Upper lobe of left lung (tissue), 6 donors: Measurements from ENCODE around the gene SPATS1. TPM values are rescaled to one million over a fixed set of nuclear protein-coding genes. Genes with fewer than 3 reads are reported as not detected.
"Not testable (repeated sequence)": the region's sequence is repeated elsewhere in the genome, so short reads cannot be mapped to it uniquely, and the experiment has no call there.

Source experiments
- ATAC-seq, 2 donors: fragments of 200-7000 bp; cut with Tn5 transposase; one replicate each; pipeline ENCODE4 v1.9.1; 2022; ENCODE audit warnings: mild to moderate bottlenecking in 2 of 2, moderate library complexity in 2 of 2; ENCODE audit not compliant: low FRiP score in 2 of 2
- DNase-seq, 2 donors: peaks; one replicate each; pipeline ENCODE4 v3.0.0-alpha.2; 2019 to 2020
- H3K27ac ChIP-seq, 4 donors: fragments of 200-600 bp; sonication (generic); one replicate each; pipeline ENCODE4 v1.5.1; 2016 to 2019
- H3K27me3 ChIP-seq, 4 donors: fragments of 200-600 bp; sonication (generic); one replicate each; pipeline ENCODE4 v1.5.1; 2017 to 2019
- H3K36me3 ChIP-seq, 4 donors: fragments of 200-600 bp; sonication (generic); one replicate each; pipeline ENCODE4 v1.5.1; 2016 to 2019
- H3K4me1 ChIP-seq, 4 donors: fragments of 200-600 bp; sonication (generic); one replicate each; pipeline ENCODE4 v1.5.1; 2018 to 2019
- H3K4me3 ChIP-seq, 4 donors: fragments of 200-600 bp; sonication (generic); one replicate each; pipeline ENCODE4 v1.5.1; 2017 to 2019; ENCODE audit warnings: mild to moderate bottlenecking in 2 of 4, moderate library complexity in 1 of 4
- H3K9me3 ChIP-seq, 4 donors: fragments of 200-600 bp; sonication (generic); one replicate each; pipeline ENCODE4 v1.5.1; 2018 to 2019
- CTCF ChIP-seq, 6 experiments: fragments of 450-650 bp in 4 of 6; fragments of 200-600 bp in 2 of 6; sonication (generic) in 2 of 6; IDR thresholded peaks; one replicate each; pipeline ENCODE4 v1.5.1; 2016 to 2019; ENCODE audit warnings: antibody characterized with exemption in 6 of 6
- EP300 ChIP-seq, 4 donors: sonication (generic); formaldehyde crosslinking; IDR thresholded peaks; one replicate each; pipeline ENCODE4 v1.5.1; 2017; ENCODE audit warnings: antibody characterized with exemption in 4 of 4, control low read depth in 2 of 4
- POLR2A ChIP-seq, 4 donors: fragments of 450-650 bp; IDR thresholded peaks; one replicate each; pipeline ENCODE4 v1.5.1; 2016 to 2017; ENCODE audit warnings: antibody characterized with exemption in 4 of 4, mild to moderate bottlenecking in 2 of 4
- POLR2AphosphoS5 ChIP-seq, 2 donors: sonication (generic); formaldehyde crosslinking; IDR thresholded peaks; one replicate each; pipeline ENCODE4 v1.5.1; 2017; ENCODE audit warnings: antibody characterized with exemption in 2 of 2
- WGBS, 2 donors: methylation state at CpG; one replicate each; pipeline ENCODE4 v1.1.5; 2017 to 2018; 5-methylcytosine and 5-hydroxymethylcytosine counted together
- total RNA-seq, 6 donors: library from RNA; depleted of rRNA in 4 of 6; stranded (reverse); fragments of >200 nt in 4 of 6; gene quantifications; one replicate each; pipeline versions ENCODE4 v1.1.0 to v1.2.1, GENCODE V29; 2016 to 2021
- donor health status: DM: no; HTN: no; CAD: no; lungs with moderate emphysema.
- donor health status: DM: no; HTN: yes; CAD: no; lungs with severe emphysema.

SPATS1 gene
- total RNA-seq, 6 donors from 2014 or later, result 0.91 to 2.2 (median 1.6) TPM; not detected in 3

DNA sequence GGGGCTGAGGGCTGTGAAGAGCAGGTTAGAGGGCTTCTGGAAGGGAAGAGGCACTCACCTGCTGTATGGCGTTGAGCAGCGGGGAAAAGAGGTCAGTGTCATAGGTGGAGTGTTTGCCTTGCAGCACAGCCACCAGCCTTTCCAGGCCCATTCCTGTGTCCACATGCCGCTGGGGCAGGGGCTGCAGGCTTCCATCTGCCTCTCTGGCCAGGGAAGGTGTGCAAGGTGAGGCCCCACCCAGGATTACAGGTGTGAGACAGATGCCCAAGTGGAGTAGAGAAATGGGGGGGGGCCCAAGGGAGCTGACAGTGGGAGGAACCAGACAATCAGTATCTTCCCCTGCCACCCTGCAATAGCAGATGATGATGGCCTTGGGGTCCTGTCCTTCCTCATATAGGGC lies 32.2 kb upstream of the SPATS1 start:
- DNase-seq (no peak), ATAC-seq (no peak)
- Histone ChIP-seq H3K4me3 (no peak overlapping the region), H3K27ac (no peak overlapping the region), H3K36me3 (peaks cover 13 to 60% (median 48%) of the 10 kb centered on the region in 4 donors), H3K27me3 (no peaks in the 10 kb centered on the region), H3K9me3 (no peaks in the 10 kb centered on the region), H3K4me1 (peaks cover 6 to 13% (median 12%) of the 10 kb centered on the region in 4 donors)
- TF ChIP-seq POLR2AphosphoS5 (IDR thresholded peaks at IDR 0.05), result no peak
- no peak for TF ChIP-seq CTCF (IDR thresholded peaks at IDR 0.05)
- no peak for TF ChIP-seq POLR2A (IDR thresholded peaks at IDR 0.05)
- no peak for TF ChIP-seq EP300 (IDR thresholded peaks at IDR 0.05)
- WGBS, 2 donors, result 81 to 92% methylated on average over 3 of the region's 3 CpGs

DNA sequence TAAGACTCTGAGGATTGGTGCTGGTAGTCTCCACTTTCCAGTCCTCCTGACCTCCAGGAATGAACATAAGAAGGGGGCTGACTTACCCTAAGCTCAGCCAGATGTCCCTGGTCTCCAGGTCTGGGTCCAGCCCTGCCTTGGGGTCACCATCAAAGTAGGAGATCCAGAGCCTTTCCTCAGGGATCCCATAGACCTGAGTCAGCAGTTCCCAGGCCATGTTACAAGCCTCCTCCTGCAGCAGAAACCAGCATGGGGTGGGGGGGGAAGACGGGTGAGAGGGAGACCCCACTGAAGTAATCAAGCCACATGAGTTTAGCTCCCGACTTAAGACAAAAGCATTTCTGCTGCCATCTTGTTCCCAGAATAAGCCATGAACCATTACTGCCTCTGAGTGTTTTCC lies 31.1 kb upstream of the SPATS1 start:
- Histone ChIP-seq H3K9me3 (no peaks in the 10 kb centered on the region), H3K36me3 (peaks cover 13 to 49% (median 39%) of the 10 kb centered on the region in 4 donors), H3K4me3 (no peak overlapping the region), H3K4me1 (peaks cover 6 to 13% (median 12%) of the 10 kb centered on the region in 4 donors), H3K27me3 (no peaks in the 10 kb centered on the region), H3K27ac (no peak overlapping the region)
- DNase-seq (no peak), ATAC-seq (no peak)
- no peak for TF ChIP-seq POLR2AphosphoS5 (IDR thresholded peaks at IDR 0.05)
- no peak for TF ChIP-seq POLR2A (IDR thresholded peaks at IDR 0.05)
- no peak for TF ChIP-seq EP300 (IDR thresholded peaks at IDR 0.05)
- TF ChIP-seq CTCF (IDR thresholded peaks at IDR 0.05), result no peak
- 65 to 97% methylated on average over 2 of the region's 2 CpGs for WGBS, 2 donors

DNA sequence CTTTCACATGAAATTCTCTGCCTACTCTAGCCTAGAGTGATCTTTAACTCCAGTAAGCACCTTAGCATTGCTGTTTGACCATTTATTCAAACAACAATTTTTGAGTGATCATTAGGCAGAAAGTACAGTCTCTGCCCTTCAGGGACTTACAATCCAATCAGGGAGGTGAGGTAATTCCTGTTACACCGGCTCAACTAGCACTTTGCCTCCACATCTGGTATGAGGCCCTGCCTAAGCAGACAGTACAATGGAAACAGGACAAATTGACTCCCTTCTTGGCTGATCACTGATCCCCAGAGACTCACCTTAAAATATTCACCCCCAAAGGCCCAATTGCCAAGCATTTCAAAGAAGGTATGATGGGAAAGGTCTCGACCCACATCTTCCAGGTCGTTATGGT lies 30.7 kb upstream of the SPATS1 start:
- no peak overlapping the region for H3K4me3 ChIP-seq
- DNase-seq (no peak), ATAC-seq (no peak)
- no peaks in the 10 kb centered on the region for H3K9me3 ChIP-seq
- WGBS, 2 donors, result 88 to 94% methylated on average over 3 of the region's 3 CpGs
- peaks cover 8 to 45% (median 36%) of the 10 kb centered on the region in 4 donors for H3K36me3 ChIP-seq
- H3K4me1 ChIP-seq, result peaks cover 6 to 13% (median 12%) of the 10 kb centered on the region in 4 donors
- H3K27ac ChIP-seq, result no peak overlapping the region
- no peak for TF ChIP-seq CTCF (IDR thresholded peaks at IDR 0.05)
- TF ChIP-seq EP300 (IDR thresholded peaks at IDR 0.05), result no peak
- TF ChIP-seq POLR2AphosphoS5 (IDR thresholded peaks at IDR 0.05), result no peak
- no peak for TF ChIP-seq POLR2A (IDR thresholded peaks at IDR 0.05)
- H3K27me3 ChIP-seq, result no peaks in the 10 kb centered on the region

DNA sequence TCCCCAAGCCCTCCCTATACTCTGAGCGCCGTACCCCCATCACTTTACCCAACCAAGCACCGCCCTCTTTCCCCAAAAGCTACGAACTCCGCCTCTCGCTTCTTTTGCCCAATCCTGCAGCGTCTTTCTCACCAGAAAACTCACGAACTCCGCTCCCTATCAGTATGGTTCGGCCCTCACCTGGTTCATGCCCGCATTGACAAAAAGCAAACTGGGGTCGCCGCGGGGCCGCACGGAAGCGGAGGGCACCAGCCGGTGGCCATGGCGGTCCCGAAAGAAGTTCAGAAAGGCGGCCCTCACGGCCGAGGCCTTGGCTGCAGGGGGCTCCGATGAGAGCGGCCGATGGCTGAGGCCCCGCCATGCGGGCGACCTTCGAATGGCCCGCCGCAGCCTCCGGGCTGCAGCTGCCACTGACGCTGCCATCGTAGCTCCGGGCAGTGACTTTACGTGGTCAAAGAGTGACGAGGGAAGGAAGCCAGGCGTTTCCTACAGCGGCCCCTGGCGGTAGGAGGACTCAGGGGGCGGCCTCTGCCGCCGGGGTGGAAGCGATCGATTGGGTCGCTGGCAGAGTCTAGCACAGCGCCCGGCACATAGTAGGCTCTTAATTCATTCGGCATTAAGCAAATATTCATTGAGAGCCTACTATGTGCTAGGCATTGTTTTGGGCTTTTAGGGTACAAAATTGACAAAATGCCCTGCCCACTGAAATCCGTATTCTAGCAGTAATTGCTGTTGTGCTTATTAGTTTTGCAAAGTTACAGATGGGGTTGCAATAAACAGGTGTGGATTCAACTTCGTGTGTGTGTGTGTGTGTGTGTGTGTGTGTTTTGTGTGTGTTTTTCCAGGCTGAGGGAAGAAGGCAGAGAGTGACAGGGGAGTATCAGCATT lies 29.3 kb upstream of the SPATS1 start, which contains the start of gene AARS2:
Gene AARS2, minus strand, starts transcription at position 447 of the 888 bp plus-strand sequence. Its CDS starts 24 bp downstream, at position 423.
- no peak for TF ChIP-seq EP300 (IDR thresholded peaks at IDR 0.05)
- TF ChIP-seq CTCF (IDR thresholded peaks at IDR 0.05), result peak; percentile 92 to 96 (median 94)
- peak; percentile 52 to 79 for TF ChIP-seq POLR2AphosphoS5 (IDR thresholded peaks at IDR 0.05)
- peak in 3 of 4 donors; percentile 28 to 79 (median 64) for TF ChIP-seq POLR2A (IDR thresholded peaks at IDR 0.05)
- ATAC-seq (peak; percentile 95 to 98), DNase-seq (peak; percentile 86 to 95)
- WGBS, 2 donors, result 5 to 8% methylated on average over 14 to 44 of the region's 52 CpGs
- Histone ChIP-seq H3K27me3 (no peaks in the 10 kb centered on the region), H3K36me3 (peaks cover 8 to 31% (median 30%) of the 10 kb centered on the region in 4 donors), H3K9me3 (no peaks in the 10 kb centered on the region), H3K4me1 (peaks cover 6 to 13% (median 12%) of the 10 kb centered on the region in 4 donors), H3K27ac (peak within 1 kb of the TSS; percentile 73 to 89 (median 84)), H3K4me3 (peak within 1 kb of the TSS; percentile 79 to 100 (median 90))

- ATAC-seq, DNase-seq, H3K4me3 ChIP-seq, H3K9me3 ChIP-seq, H3K27ac ChIP-seq, H3K27me3 ChIP-seq: not testable (repeated sequence)
- peaks cover 8 to 20% (median 16%) of the 10 kb centered on the region in 4 donors for H3K36me3 ChIP-seq
- H3K4me1 ChIP-seq, result peaks cover 6 to 13% (median 12%) of the 10 kb centered on the region in 4 donors
- WGBS, 2 donors, result 90 to 94% methylated on average over 8 of the region's 8 CpGs
These were observed 27.8 kb upstream of the SPATS1 start for GRCh38 chr6:44314657-44315056.
